ENCODE results near the gene MYBPH.

The MYBPH gene

GRCh38 chr1:203127666-203128430 lies 47.8 kb downstream of the MYBPH start, which contains the start of gene ADORA1:
Gene ADORA1, plus strand, starts transcription at chr1:203127726. Its CDS starts 1,116 bp downstream, at chr1:203128842.
- no peak within 1 kb of the TSS for H3K27ac ChIP-seq
- TF ChIP-seq ZFX (IDR thresholded peaks at IDR 0.05; ENCODE audit: borderline replicate concordance) (no peak), CTCF (IDR thresholded peaks at IDR 0.05) (0 out of 2 replicates have a peak, but pooled peaks have one; percentile 6)

GRCh38 chr1:203126866-203127665 lies 48.6 kb downstream of the MYBPH start:
- H3K27ac ChIP-seq, result no peak overlapping the region
- TF ChIP-seq ZFX (IDR thresholded peaks at IDR 0.05; ENCODE audit: borderline replicate concordance), result no peak
- no peak for TF ChIP-seq CTCF (IDR thresholded peaks at IDR 0.05)

DNA sequence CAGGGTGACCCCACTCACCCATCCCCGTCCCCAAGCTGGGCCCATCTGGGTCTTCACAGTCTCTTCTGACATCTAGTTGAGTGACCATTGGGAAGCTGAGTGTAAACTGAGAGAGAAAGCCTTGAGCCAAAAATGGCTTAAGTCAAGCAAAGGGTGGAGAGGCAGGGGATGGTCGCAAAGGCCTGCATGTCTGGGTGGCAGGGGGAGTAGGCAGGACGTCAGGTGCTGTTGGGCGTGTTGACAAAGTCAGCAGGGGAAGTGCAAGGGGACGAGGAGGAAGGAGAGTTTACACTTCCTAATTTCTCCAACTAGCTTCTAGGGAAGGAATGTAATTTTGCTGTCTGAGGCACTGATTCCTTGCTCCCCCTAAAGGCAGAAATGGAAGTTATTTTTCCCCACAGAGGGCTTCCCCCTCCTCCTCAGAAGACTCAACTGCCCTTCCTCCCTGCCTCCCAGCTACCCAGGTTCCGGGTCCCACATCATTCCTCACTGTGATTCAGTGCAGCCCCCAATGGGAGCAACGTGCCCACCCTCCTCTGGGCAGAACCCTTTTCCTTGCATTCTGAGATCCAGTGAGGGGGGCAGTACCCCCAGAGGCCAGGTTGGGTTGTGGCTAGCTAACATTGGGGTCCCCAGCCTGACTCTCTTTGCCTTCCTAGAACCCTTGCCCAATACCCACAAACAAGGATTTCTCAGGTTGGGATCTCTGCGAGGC lies 49.3 kb downstream of the MYBPH start:
- TF ChIP-seq CTCF (IDR thresholded peaks at IDR 0.05), result peak; percentile 49
- TF ChIP-seq ZFX (IDR thresholded peaks at IDR 0.05; ENCODE audit: borderline replicate concordance), result no peak

GRCh38 chr1:203124546-203125317 lies 50.9 kb downstream of the MYBPH start:
- TF ChIP-seq CTCF (IDR thresholded peaks at IDR 0.05) (no peak), ZFX (IDR thresholded peaks at IDR 0.05; ENCODE audit: borderline replicate concordance) (no peak)
- H3K27ac ChIP-seq, result no peak overlapping the region

More for the DNA sequence above, 49.3 kb downstream of the MYBPH start:
- H3K27ac ChIP-seq, result no peak overlapping the region

DNA sequence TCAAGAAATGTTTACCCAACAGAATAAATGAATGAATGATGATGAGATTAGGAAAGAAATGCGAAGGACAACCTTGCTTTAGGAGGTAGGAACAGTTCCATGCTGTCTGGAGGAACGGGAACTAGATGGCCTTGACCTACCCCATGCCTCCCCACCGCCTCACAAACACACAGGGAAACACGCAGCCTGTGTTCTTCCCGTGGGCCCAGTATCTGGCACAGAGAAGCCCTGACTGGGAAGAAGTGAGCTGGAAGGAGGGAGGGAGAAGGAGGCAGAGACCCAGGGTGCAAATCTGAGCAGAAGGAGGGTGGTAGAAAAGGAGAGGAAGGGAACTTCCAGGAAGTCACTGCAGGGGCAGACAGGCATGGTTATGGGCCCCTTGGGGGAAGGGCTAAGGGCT lies 51.6 kb downstream of the MYBPH start:
- no peak overlapping the region for H3K27ac ChIP-seq

More for the DNA sequence above, 51.6 kb downstream of the MYBPH start:
- TF ChIP-seq CTCF (IDR thresholded peaks at IDR 0.05) (no peak), ZFX (IDR thresholded peaks at IDR 0.05; ENCODE audit: borderline replicate concordance) (no peak)
